HUES6 (cell line): ENCODE data around the gene PSMB4.

Experiments
- H3K27ac ChIP-seq: 2 replicates; pipeline ENCODE4 v1.7.0; 2013; ENCODE audit warnings: low read depth, mild to moderate bottlenecking, low read length, inconsistent platforms
- H3K27me3 ChIP-seq: 2 replicates; pipeline ENCODE4 v1.6.1; 2013; ENCODE audit warnings: low read length; ENCODE audit not compliant: control insufficient read depth, insufficient read depth
- H3K36me3 ChIP-seq: 2 replicates; pipeline ENCODE4 v1.6.1; 2013; ENCODE audit warnings: low read length; ENCODE audit not compliant: control insufficient read depth, insufficient read depth
- H3K4me1 ChIP-seq: 2 replicates; pipeline ENCODE4 v1.6.1; 2013; ENCODE audit warnings: low read length; ENCODE audit not compliant: control insufficient read depth, insufficient read depth
- H3K4me3 ChIP-seq: 2 replicates; pipeline ENCODE4 v1.5.1; 2013; ENCODE audit warnings: low read depth, low read length
- H3K9ac ChIP-seq: one replicate; pipeline ENCODE4 v1.6.1; 2013; ENCODE audit warnings: mild to moderate bottlenecking, low read length
- H3K9me3 ChIP-seq: 2 replicates; pipeline ENCODE4 v1.6.1; 2013; ENCODE audit warnings: low read depth, low read length; ENCODE audit not compliant: control insufficient read depth, insufficient read depth

PSMB4 gene

DNA sequence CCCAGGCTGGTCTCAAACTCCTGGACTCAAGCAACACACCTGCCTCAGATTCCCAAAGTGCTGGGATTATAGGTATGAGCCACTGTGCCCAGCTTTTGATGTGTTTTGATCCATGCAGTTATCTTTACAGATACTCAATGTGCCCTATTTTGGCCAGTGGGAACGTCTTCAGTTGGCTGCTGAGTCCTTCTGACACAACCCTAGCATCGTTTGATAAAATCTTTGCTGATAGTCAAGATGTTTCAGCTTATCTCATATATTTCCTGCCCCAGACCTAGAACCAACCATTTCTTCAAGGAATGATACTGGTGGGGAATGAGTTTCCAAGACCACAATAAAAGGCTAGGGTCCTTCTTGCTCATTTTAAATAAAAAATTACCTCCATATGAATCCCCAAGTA lies 48.3 kb downstream of the PSMB4 start:
- Histone ChIP-seq H3K4me3 (no peak overlapping the region), H3K9me3 (no peaks in the 10 kb centered on the region), H3K36me3 (no peaks in the 10 kb centered on the region; the same call in 1 of the 2 replicates), H3K4me1 (0 out of 2 replicates have a peak, but pooled peaks cover 6% of the 10 kb centered on the region), H3K27ac (no peak overlapping the region), H3K9ac (no peak overlapping the region), H3K27me3 (no peaks in the 10 kb centered on the region)
